HG03571 (cell line): ENCODE measurements around the gene AGAP1.

Experiments
- ATAC-seq: cut with Tn5 transposase; IDR thresholded peaks from one replicate; pipeline ENCODE4 v1.9.1; 2021; ENCODE audit not compliant: unreplicated experiment

Gene AGAP1

GRCh38 chr2:235951982-235952381 lies 458.1 kb downstream of the AGAP1 start:
- ATAC-seq = no peak

- ATAC-seq = no peak
These were observed 458.9 kb downstream of the AGAP1 start for GRCh38 chr2:235952714-235953113.

GRCh38 chr2:235954281-235954680 lies 460.4 kb downstream of the AGAP1 start:
- no peak for ATAC-seq

- no peak for ATAC-seq
These were observed 461.1 kb downstream of the AGAP1 start for GRCh38 chr2:235954888-235955480.

- ATAC-seq = no peak
These were observed 461.8 kb downstream of the AGAP1 start for GRCh38 chr2:235955664-235956063.

GRCh38 chr2:235956281-235956970 lies 462.6 kb downstream of the AGAP1 start:
- ATAC-seq = no peak

GRCh38 chr2:235957251-235957650 lies 463.4 kb downstream of the AGAP1 start:
- ATAC-seq = no peak

- no peak for ATAC-seq
These were observed 464.5 kb downstream of the AGAP1 start for GRCh38 chr2:235958221-235958930.

GRCh38 chr2:235958931-235959410 lies 465.1 kb downstream of the AGAP1 start:
- no peak for ATAC-seq

GRCh38 chr2:235960011-235960715 lies 466.3 kb downstream of the AGAP1 start:
- ATAC-seq = no peak

GRCh38 chr2:235960716-235961640 lies 467.1 kb downstream of the AGAP1 start:
- ATAC-seq = no peak

GRCh38 chr2:235961711-235962110 lies 467.9 kb downstream of the AGAP1 start:
- ATAC-seq = no peak

- no peak for ATAC-seq
These were observed 470.2 kb downstream of the AGAP1 start for GRCh38 chr2:235963853-235964577.

GRCh38 chr2:235964787-235965390 lies 471.0 kb downstream of the AGAP1 start:
- no peak for ATAC-seq

- ATAC-seq = no peak
These were observed 472.6 kb downstream of the AGAP1 start for GRCh38 chr2:235966396-235966795.

- ATAC-seq = no peak
These were observed 473.3 kb downstream of the AGAP1 start for GRCh38 chr2:235966932-235967757.

- ATAC-seq = no peak
These were observed 474.3 kb downstream of the AGAP1 start for GRCh38 chr2:235968155-235968554.

- ATAC-seq = no peak
These were observed 474.9 kb downstream of the AGAP1 start for GRCh38 chr2:235968616-235969324.
